Stimulated activated CD8-positive, alpha-beta memory T cell treated with anti-CD3 and anti-CD28 coated beads, Interleukin-4, amount 100 ng/mL, for 1 hour (primary cell): Measurements from ENCODE around the gene ADAM22.

Source experiments
- DNase-seq, 2 donors: peaks; one replicate each; pipeline ENCODE4 v3.0.0-alpha.2; 2020; ENCODE audit warnings: low read depth in 2 of 2, low spot score in 1 of 2

ADAM22 gene

DNA sequence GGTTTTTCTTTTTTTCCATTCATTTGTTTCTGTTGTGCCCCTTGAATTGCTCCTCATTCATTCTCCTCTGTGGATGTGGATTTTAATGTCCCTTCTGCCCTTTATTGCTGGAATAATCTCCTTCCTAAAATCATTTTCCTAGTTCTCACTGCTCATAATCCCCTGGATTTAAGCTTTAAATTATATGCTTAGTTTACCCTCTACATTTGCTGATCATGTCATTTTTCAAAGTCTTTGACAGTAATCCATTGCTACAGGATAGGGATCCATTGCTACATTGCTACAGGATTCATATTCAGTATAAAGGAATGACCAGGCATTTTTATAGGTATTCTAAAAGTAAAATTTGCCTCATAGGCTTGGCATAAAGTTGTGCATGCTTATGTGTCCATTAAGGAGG is 14.3 kb downstream of the ADAM22 start:
- no peak for DNase-seq

DNA sequence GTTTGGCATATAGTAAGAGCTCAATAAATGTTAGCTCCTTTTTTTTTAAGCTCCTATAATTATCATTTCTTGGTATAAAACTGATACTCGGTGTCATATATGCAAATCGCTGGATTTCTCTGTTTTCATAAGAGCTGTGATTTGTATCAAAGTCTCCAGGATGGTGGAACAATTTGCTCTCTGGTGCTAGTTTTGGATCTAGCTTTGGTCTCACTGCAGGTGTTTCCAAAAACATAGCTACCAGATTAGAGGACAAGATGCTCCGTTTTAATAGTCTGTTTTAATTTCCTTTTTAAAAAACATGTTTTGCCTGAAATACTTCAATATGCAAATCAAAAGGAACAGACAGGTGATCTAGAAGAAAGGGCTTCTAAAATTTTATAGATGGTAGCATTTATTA is 25.3 kb downstream of the ADAM22 start:
- DNase-seq = no peak

DNA sequence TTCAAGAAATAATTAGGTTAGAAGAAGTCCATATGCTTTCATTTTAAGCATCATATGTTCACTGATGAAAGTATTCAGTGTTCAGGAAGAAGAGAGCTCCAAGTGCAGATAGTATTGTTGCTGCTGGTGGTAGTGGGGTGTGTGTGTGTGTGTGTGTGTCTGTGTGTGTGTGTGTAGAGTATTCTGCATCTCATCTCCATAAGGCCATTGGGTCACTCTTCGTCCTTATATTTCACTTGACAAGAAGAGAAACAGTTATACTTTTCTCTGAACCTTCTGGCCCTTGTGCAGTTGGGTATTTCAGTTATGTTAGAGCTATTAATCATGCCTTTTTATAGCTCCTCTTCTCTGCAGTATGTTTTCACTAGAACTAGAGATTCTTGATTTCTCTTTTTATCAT is 26.2 kb downstream of the ADAM22 start:
- no peak for DNase-seq

DNA sequence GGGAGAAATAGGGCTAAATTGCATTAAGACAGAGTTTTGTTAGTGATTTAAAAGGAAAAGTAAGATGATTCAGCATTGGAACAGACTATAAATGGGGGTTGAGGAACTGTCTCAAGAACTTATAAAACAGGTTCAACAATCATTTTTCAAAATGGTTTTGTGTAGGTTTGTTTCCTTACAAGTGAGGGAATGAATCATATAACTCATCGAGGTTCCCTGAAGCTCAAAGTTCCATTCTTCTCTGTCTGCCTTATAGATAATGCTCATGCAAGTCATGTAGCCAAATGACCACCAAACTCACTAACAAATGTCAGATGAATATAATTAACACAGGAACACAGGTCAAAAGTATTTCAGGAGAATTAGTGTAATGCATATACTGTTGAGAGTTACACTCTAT is 27.7 kb downstream of the ADAM22 start:
- DNase-seq = no peak

DNA sequence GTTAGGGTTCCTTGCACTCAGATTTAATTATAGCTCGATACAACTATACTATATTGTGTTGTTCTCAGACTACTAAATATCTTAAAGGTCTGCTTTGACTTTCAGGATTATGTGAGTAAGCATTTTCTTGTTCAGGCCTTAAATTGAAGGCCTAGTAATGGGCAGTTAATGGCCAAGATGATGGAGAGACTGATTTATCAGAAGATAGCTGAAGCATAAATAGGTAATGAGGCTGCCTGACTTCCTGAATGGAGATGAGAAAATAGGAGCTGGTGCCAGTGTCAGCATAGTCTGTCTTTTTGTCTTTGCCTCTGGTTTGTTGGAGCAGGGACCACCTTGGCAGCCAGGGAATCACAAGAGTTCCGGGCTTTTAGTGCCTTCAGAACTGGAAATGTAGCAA is 32.2 kb downstream of the ADAM22 start:
- no peak for DNase-seq

DNA sequence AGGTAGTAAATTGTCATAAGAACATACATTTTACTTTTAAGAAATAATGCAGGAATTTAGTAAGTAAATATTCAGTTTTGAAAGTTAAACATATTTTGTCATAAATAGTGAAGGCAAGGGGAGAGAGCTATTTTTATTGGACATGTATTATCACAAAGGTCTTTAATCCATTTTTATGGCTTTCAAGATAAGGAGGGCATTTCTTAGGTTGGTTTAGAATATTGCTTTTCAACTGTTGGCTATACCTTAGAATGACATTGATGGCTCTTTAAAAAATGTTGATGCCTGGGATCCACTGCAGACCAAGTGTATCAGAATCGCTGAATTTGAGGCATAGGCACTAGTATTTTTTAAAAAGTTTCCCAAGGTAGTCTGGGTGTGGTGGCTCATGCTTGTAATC is 34.0 kb downstream of the ADAM22 start:
- DNase-seq = no peak

DNA sequence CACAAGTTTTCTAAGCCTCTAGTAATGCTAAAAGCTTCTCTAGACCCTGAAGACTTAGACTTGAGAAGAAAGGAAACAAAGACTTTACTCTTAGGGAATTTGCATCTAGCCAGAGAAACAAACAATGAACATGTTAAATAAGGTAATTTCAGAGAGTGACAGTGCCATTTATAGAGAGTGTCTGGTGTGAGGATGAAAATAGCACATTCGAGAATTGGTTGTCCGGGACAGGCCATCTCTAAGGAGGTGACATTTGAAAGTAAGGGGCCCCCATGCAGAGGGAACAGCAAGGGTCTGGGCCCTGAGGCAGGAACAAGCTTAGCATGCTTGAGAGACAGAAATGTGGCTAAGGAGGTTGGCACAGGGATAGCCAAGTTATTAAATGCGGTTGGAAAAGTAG is 48.1 kb downstream of the ADAM22 start:
- no peak for DNase-seq

DNA sequence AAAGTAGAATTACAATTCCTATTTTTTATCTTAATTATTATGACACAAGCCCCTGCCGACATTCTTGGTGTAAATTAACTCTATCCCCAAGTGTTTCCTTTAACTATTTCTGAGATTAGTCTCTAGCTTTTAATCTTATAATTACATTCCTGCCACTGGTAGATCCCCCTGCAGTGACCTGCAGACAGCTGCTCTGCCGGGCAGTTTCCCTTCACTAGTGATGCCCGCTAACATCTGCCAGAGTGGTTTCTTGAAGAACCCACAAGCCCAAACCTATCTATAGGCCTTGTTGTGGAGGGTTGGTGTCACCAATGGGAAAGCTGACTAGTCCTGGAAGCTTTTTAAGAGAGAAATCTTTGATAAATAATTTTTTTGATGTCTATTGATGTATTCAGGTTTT is 50.0 kb downstream of the ADAM22 start:
- DNase-seq = no peak

DNA sequence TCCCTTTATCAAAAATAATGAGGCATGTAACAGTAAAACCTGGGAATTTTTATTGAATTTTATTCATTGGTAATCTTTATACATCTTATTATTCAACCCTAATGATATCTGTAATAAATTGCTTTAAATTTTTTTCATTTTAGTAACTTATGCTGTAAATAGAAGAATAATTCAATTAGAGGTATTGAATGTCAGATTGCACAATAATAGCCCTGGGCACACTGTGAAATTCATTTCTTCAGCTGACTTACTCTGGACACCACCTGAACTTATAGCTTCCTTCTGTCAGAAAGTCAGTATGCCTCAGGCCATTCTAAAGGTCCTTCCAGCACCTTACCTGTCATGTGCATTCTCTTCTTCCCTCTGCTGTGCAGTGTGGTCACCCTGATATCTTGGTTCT is 59.2 kb downstream of the ADAM22 start:
- DNase-seq = no peak

DNA sequence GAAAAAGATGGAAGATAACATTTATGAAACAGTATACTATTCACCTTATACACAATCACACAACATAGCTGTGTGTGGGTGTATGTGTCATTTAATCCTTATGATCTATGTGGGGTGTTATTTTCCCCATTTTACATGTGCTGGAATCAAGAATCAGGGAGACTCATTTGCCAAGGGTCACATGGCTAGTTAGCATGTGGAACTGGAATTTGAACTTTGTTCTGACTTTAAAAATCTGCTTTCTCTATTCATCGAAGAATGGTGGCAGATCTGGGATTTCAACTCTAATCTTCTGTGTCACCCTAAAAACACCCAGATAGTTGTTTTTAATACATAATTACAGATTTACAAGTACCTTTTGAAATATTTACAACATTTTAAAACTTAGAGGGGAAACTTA is 65.2 kb downstream of the ADAM22 start:
- no peak for DNase-seq

DNA sequence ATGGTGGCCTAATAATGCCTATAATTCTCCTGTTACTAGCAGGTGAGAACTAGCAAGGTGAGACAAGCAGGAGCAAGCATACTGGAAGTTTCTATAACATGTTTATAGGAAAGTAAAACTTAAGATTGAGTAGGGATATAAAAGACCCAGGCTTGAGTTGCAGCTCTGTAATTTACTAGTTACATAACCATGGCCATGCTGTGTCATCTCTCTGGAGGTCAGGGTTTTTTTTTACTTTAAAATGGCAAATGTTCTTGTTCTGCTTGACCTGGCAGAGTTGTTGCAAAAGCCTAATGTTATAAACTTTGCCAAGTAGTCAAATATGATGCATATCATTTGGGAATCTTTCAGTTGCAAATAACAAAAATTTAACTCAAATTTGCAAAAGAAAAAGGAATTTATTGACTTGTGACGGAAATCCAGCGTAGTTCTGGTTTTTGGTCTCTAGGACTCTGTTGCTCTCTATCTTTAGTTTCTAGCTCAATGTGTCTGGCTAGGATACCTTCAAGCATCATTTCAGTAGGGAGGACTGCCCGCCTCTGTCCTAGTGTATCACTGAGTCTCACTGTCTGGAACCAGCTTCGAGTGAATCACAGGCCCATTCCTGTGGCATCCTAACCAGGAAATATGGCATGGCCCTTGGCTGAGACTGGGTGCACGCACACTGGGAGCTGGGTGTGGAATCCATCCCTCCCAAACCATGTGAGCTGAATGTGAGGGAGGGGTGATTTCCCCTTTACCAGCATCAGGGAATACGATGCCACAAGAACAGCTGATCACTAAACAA is 67.9 kb downstream of the ADAM22 start:
- DNase-seq = no peak

DNA sequence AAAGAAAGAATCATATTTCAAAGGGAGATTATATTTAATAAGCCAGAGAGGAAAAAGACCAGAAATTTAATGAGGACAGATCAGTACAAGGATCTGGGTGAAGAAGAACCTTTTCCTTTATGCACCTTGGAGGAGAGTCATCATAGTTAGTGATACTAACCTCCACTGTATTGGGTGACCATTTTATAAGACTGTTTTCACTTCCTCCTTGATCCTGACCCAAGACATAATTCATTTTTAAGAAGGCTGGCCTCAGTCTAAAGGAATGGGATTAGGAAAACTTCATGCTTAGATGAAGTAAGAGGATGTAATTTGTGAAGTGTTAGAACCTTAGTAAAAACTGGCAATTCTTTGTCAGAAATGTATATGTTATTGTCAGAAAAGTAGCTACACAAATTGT is 68.6 kb downstream of the ADAM22 start:
- no peak for DNase-seq

DNA sequence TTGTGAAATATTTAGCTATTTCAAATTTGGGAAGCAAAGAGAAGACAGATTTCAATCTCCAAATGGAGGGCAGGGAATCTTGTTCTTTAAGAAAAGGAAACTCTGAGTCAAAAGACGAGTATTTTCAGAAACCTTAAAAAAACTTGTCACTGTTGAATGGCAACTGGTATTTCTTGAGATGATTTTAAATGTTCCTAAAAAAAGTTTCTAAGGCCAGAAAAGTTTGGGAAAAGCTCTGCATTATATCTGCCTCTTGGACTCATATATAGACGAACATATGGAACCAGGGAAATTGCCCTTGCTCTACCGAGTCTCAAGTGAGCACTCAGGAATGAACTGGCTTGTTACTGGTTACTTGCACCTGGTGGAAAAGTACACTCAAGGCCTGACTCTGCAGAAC is 69.5 kb downstream of the ADAM22 start:
- DNase-seq = no peak

DNA sequence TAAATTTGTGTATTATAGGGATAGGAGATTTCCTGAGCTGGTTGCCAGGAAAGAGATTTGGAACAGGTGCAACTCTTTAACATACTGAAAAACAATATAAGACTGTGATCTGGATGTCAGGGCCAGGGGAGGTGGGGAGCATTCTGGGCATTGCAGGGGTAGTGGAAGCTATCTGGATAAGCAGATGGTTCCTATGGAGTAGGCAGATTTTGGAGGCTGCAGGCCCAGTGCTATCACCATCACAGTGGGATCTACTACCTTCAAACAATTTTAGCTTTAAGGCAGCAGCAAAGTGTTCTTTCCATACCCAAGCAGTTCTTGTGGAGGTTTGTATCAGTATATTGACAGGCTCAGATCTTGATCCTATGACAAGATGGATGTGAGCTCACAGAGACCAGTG is 71.1 kb downstream of the ADAM22 start:
- DNase-seq = no peak

DNA sequence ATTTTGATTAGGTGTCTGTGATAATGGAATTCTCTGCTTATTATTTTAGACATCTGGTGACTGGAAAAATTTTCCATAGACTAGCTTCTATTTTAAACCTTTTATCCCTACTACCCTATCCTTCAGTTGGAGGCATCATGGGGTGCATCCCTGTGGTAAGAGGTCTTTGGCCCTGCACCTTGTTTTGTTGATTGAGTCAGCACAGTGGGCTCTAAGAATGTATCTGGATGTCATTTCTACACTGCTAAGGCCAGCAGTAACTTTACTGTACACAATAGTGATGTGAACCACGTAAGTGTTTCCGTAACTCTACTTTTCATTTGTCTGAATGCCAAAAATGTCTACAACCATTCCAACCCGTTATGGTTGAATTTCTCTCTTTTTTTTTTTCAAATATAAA is 75.6 kb downstream of the ADAM22 start:
- no peak for DNase-seq

DNA sequence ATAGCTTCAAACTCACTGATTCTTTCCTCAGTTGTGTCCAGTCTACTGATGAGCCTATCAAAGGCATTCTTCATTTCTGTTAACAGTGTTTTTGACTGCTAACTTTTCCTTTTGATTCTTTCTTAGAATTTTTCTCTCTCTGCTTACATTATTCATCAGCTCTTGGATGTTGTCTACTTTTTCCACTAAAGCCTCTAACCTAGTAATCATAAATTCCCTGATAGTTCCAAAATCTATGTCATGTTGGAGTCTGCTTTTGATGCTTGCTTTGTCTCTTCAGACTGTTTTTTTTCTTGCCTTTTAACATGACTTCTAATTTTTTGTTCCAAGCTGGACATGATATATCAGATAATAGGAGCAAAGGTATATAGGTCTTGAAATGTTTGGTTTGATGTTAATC is 78.0 kb downstream of the ADAM22 start:
- no peak for DNase-seq

DNA sequence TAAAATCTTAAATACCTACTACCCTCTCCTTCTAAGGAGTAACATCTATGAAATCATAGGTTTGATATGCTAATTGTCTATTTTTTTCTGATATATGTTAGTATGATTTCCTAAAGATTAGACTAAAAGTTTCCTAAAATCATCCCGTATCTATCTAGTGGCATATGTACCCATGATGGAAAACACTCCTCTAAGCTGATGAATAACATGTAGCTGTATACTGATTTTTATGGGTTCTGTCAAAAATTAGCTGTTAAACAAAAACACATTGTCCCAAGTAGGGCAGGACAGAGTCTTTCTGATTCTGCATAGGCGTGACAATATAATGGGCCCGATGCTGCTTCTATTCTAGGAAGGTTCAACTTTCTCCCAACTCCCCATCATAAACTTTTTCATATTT is 79.9 kb downstream of the ADAM22 start:
- DNase-seq = no peak

DNA sequence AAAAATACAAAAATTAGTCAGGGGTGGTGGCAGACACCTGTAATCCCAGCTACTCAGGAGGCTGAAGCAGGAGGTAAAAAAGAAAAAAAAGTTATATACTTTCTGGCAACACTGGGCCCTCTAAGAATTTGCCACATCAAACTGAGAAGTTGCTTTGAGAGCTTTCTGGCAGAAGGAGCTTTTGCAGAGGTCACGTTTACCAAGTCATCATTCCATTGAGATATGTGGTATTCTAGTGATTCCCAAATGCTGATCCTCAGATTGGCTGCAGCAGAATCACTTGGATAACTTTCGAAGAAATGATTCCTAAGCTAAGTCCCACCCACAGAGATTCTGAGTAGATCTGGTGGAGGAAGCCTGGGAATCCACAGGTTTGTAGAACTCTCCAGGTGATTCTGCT is 80.5 kb downstream of the ADAM22 start:
- DNase-seq = no peak

DNA sequence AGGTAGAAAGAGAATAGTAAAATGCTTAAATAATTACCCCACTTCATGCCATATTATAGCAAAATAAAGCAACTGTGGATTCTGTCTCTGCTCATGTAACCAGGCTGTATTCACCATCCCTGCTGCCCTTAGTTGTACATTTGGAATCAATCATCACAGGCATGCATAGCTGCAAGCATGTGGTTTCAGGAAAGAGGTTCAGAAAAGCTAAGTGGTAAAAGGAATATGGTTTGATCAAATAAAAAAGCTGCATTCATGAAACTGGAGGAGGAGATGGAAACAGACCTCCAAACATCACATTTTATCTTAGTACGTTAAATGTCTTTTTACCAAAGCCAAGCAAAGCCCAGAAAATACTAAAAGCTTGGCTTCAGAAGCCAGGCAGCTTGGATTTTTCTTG is 81.3 kb downstream of the ADAM22 start:
- no peak for DNase-seq

DNA sequence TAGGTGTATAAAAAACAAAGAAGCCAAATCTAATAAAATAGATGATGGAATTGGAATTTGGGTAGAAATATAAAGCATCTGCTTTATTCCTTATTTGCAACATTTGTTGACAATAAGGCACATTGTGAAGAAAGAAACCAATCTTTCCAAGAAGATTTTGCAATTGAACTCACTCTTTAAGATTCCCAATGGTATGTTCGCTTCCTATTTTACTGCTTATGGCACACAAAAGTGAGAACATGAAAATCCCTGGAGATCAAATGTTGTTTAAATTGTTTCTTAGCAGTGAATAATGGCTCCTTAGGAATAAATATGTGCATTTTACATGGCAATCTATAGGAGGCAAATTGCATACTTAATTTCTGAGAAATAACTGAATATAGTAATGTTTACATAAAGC is 84.5 kb downstream of the ADAM22 start:
- no peak for DNase-seq

DNA sequence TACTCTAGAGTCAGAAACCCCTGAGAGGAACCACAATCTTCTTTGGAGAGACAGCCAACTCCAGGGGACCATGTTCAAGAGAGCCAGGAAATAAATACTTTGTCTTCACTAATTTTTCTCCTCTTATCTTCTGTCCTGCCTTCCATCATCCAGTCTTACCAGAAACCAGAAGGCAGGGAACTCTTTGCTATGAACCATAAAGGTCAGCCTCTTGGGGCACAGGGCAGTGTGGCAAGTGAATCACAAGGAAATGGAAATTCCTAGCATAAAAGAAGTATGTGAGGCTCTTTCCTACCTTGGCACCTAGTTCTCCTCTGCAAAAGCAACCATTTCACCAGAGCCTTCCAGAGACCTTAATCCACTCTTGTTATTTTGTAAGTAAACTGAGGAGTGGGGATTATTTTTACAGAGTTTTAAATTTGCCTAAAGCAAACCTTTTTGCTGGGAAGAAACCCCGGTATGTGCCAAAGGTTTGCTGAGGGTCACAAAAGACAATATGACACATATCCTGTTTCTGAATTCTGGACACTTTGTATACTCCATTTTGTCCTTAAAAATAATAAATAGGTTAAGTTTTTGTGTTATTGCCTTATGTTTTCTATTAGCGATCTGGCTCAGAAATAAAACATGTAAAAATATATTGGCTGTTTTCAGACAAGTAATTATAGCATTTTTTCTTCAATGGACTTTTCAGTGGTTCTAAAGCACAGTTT is 87.1 kb downstream of the ADAM22 start:
- no peak for DNase-seq

DNA sequence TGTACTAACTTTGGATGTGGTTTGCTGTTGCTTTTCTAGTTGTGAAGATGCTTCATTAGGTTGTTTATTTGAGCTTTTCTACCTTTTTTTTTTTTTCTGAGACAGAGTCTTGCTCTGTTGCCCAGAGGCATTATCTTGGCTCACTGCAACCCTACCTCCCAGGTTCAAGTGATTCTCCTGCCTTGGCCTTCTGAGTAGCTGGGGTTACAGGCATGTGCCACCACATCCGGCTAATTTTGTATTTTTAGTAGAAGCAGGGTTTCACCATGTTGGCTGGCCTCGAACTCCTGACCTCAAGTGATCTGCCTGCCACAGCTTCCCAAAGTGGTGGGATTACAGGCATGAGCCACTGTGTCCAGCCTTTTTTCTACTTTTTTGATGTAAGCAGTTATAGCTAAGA is 93.7 kb downstream of the ADAM22 start:
- no peak for DNase-seq

DNA sequence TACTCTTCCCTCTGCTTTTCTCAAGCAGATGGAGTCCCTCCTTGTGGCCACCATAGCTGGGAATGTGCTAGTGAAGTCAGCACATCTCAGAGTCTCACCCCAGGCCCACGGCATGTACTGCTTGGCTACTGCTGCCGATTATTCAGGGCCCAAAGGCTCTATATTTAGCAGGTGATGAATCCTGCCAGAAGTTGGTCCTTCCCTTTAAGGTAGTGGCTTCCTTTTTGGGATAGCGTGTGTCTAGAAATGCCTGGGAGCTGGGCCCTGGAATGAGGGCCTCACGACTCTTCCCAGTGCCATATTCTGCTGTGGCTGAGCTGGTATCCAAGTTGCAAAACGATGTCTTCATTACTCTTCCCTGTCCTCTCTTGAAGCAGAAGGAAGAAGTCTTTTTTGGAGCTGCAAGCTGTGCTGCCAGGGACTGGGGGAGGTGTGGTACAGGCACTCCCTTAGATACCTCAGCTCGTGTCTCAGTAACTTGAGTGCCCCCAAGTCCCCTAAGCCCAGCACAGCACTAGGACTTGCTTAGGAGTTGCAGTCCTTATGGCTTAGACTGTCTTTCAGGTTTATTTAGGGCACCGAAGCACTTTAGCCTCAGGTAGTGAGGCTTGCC is 100.1 kb downstream of the ADAM22 start:
- DNase-seq = no peak
